ENCODE measurements around the gene CHMP2A. TPM values are rescaled to one million over a fixed set of nuclear protein-coding genes. Genes with fewer than 3 reads are reported as not detected.
A peak's percentile ranks its signal among the peaks of the same experiment; 100 is the strongest.

The CHMP2A gene
- total and polyA plus RNA-seq, 2 experiments from 2014 or later: 92.2 to 145 TPM

- H3K9me3 Mint-ChIP-seq: no peaks in the 10 kb centered on the region; the same call in 2 of the 3 replicates
- Histone ChIP-seq H4K20me1 (replicated peaks; ENCODE audit: insufficient read depth) (no peaks in the 10 kb centered on the region), H3K36me3 (ENCODE audit: insufficient read depth) (no peaks in the 10 kb centered on the region), H3K4me2 (peak overlapping the region; percentile 85), H3K79me2 (replicated peaks; ENCODE audit: insufficient read depth) (peaks cover 8% of the 10 kb centered on the region; the same call in 1 of the 2 replicates), H3K4me3 (peak overlapping the region; percentile 94), H3K4me1 (ENCODE audit: insufficient read depth) (peaks cover 32% of the 10 kb centered on the region), H3K27me3 (ENCODE audit: insufficient read depth) (no peaks in the 10 kb centered on the region), H2AFZ (peak overlapping the region; percentile 93; the same call in 1 of the 2 replicates), H3F3A (replicated peaks; ENCODE audit: low read depth) (peaks cover 28% of the 10 kb centered on the region), H3K27ac (ENCODE audit: low read depth) (peak overlapping the region; percentile 97), H3K9me2 (ENCODE audit: insufficient read depth) (no peaks in the 10 kb centered on the region)
- no peak for DNase-seq (ENCODE audit: low spot score)
- peaks cover 35% of the 10 kb centered on the region for H3K27me3 Mint-ChIP-seq (ENCODE audit: insufficient read depth, low read depth, poor library complexity)
- peaks cover 46% of the 10 kb centered on the region for H3K4me1 Mint-ChIP-seq
- TF ChIP-seq ZNF114 (CRISPR knock-in tag; IDR thresholded peaks at IDR 0.05): no peak
- TF ChIP-seq, protein P1, sequence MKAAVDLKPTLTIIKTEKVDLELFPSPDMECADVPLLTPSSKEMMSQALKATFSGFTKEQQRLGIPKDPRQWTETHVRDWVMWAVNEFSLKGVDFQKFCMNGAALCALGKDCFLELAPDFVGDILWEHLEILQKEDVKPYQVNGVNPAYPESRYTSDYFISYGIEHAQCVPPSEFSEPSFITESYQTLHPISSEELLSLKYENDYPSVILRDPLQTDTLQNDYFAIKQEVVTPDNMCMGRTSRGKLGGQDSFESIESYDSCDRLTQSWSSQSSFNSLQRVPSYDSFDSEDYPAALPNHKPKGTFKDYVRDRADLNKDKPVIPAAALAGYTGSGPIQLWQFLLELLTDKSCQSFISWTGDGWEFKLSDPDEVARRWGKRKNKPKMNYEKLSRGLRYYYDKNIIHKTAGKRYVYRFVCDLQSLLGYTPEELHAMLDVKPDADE (IDR thresholded peaks at IDR 0.05): no peak
- TF ChIP-seq, protein P2, sequence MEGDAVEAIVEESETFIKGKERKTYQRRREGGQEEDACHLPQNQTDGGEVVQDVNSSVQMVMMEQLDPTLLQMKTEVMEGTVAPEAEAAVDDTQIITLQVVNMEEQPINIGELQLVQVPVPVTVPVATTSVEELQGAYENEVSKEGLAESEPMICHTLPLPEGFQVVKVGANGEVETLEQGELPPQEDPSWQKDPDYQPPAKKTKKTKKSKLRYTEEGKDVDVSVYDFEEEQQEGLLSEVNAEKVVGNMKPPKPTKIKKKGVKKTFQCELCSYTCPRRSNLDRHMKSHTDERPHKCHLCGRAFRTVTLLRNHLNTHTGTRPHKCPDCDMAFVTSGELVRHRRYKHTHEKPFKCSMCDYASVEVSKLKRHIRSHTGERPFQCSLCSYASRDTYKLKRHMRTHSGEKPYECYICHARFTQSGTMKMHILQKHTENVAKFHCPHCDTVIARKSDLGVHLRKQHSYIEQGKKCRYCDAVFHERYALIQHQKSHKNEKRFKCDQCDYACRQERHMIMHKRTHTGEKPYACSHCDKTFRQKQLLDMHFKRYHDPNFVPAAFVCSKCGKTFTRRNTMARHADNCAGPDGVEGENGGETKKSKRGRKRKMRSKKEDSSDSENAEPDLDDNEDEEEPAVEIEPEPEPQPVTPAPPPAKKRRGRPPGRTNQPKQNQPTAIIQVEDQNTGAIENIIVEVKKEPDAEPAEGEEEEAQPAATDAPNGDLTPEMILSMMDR (conservative IDR thresholded peaks at IDR 0.05; ENCODE audit: low read depth in 2 of 2): no peak
- H3K4me3 Mint-ChIP-seq: peak overlapping the region; percentile 86
- peaks cover 16% of the 10 kb centered on the region for H3K36me3 Mint-ChIP-seq (ENCODE audit: low read depth)
- ATAC-seq: no peak
- peak overlapping the region; percentile 98 for H3K27ac Mint-ChIP-seq
Measured at GRCh38 chr19:58520257-58520599, 34.7 kb downstream of the CHMP2A start.

- Histone ChIP-seq H3F3A (replicated peaks; ENCODE audit: low read depth) (peaks cover 31% of the 10 kb centered on the region), H3K4me3 (peak within 1 kb of the TSS; percentile 94), H3K27me3 (ENCODE audit: insufficient read depth) (no peaks in the 10 kb centered on the region), H3K9me2 (ENCODE audit: insufficient read depth) (no peaks in the 10 kb centered on the region), H3K4me1 (ENCODE audit: insufficient read depth) (peaks cover 34% of the 10 kb centered on the region), H2AFZ (peak within 1 kb of the TSS; percentile 93), H3K36me3 (ENCODE audit: insufficient read depth) (no peaks in the 10 kb centered on the region), H3K27ac (ENCODE audit: low read depth) (peak within 1 kb of the TSS; percentile 97), H3K4me2 (peak within 1 kb of the TSS; percentile 85), H3K79me2 (replicated peaks; ENCODE audit: insufficient read depth) (peaks cover 11% of the 10 kb centered on the region; the same call in 1 of the 2 replicates), H4K20me1 (replicated peaks; ENCODE audit: insufficient read depth) (no peaks in the 10 kb centered on the region)
- peak; percentile 97 for DNase-seq (ENCODE audit: low spot score)
- ATAC-seq: peak; percentile 76
- Mint-ChIP-seq H3K27me3 (ENCODE audit: insufficient read depth, low read depth, poor library complexity) (peaks cover 36% of the 10 kb centered on the region), H3K4me1 (peaks cover 46% of the 10 kb centered on the region), H3K36me3 (ENCODE audit: low read depth) (peaks cover 20% of the 10 kb centered on the region), H3K4me3 (peak within 1 kb of the TSS; percentile 86), H3K27ac (peak within 1 kb of the TSS; percentile 98), H3K9me3 (no peaks in the 10 kb centered on the region; the same call in 2 of the 3 replicates)
- TF ChIP-seq ZNF114 (CRISPR knock-in tag; IDR thresholded peaks at IDR 0.05) (no peak), ZNF462 (CRISPR knock-in tag; IDR thresholded peaks at IDR 0.05) (no peak), EZH2 (IDR thresholded peaks at IDR 0.05; ENCODE audit: low read depth, unreplicated experiment) (no peak), NANOG (IDR thresholded peaks at IDR 0.05; ENCODE audit: borderline replicate concordance) (0 out of 2 replicates have a peak, but pooled peaks have one; percentile 37), ZNF331 (CRISPR knock-in tag; IDR thresholded peaks at IDR 0.05; ENCODE audit: low read depth) (no peak), POLR2AphosphoS5 (IDR thresholded peaks at IDR 0.05; ENCODE audit: low read depth) (peak; percentile 77)
- TF ChIP-seq, protein P2 (conservative IDR thresholded peaks at IDR 0.05; ENCODE audit: low read depth in 2 of 2): peak; percentile 46 to 86
Measured at GRCh38 chr19:58519355-58520256, 35.3 kb downstream of the CHMP2A start, which contains the start of gene ZBTB45. ZBTB45 (minus strand) TSS chr19:58519810; CDS start chr19:58517673, 2,137 bp downstream.

All from GM23338 (cell line).